WI38 (cell line): ENCODE results near the gene TMEM33.
A peak's percentile ranks its signal among the peaks of the same experiment; 100 is the strongest.

Experiments
- H3K4me3 ChIP-seq: 2 replicates; pipeline ENCODE4 v1.5.1; 2011; ENCODE audit warnings: low read depth, mild to moderate bottlenecking, control low read depth, low read length
- CTCF ChIP-seq: IDR thresholded peaks from 2 replicates; pipeline ENCODE4 v1.5.1; 2012; ENCODE audit warnings: low read depth, mild to moderate bottlenecking, control low read depth, low read length

The TMEM33 gene

GRCh38 chr4:41934901-41935651, at the start of gene TMEM33:
Gene TMEM33 (plus strand): TSS chr4:41935429. CDS start chr4:41935485, 56 bp downstream.
- peak within 1 kb of the TSS; percentile 99 for H3K4me3 ChIP-seq
- TF ChIP-seq CTCF: no peak

GRCh38 chr4:41885456-41885855, 49.8 kb upstream of the TMEM33 start:
- no peak for TF ChIP-seq CTCF
- no peak overlapping the region for H3K4me3 ChIP-seq

GRCh38 chr4:41887277-41887676, 48.0 kb upstream of the TMEM33 start:
- H3K4me3 ChIP-seq: no peak overlapping the region
- no peak for TF ChIP-seq CTCF

- TF ChIP-seq CTCF: peak; percentile 64
- no peak overlapping the region for H3K4me3 ChIP-seq
Observed at GRCh38 chr4:41887821-41888686, 47.2 kb upstream of the TMEM33 start.

- no peak for TF ChIP-seq CTCF
- H3K4me3 ChIP-seq: no peak overlapping the region
Observed at GRCh38 chr4:41888687-41889074, 46.5 kb upstream of the TMEM33 start.

GRCh38 chr4:41889317-41889716, 45.9 kb upstream of the TMEM33 start:
- TF ChIP-seq CTCF: no peak
- H3K4me3 ChIP-seq: no peak overlapping the region

- H3K4me3 ChIP-seq: no peak overlapping the region
- no peak for TF ChIP-seq CTCF
Observed at GRCh38 chr4:41890085-41890484, 45.1 kb upstream of the TMEM33 start.
